ENCODE results near the gene CCDC82. TPM values are rescaled to one million over a fixed set of nuclear protein-coding genes. Genes with fewer than 3 reads are reported as not detected.

Gene CCDC82
- total and polyA plus RNA-seq, 9 donors: 16.3 to 35.2 (median 27.5) TPM

- Histone ChIP-seq H3K9me3 (replicated peaks; ENCODE audit: control insufficient read depth, low read depth, low read length) (peaks cover 4% of the 10 kb centered on the region), H3K27me3 (ENCODE audit: control insufficient read depth, insufficient read depth, low read length) (no peaks in the 10 kb centered on the region), H3K27ac (ENCODE audit: low read length) (no peak overlapping the region), H3K4me3 (ENCODE audit: low read length) (no peak overlapping the region), H3K4me1 (ENCODE audit: control insufficient read depth, insufficient read depth, low read length) (no peaks in the 10 kb centered on the region), H3K36me3 (ENCODE audit: control insufficient read depth, insufficient read depth, low read length) (peaks cover 7% of the 10 kb centered on the region)
- 100% methylated on average over 2 of the region's 2 CpGs for WGBS (ENCODE audit: insufficient coverage)
- DNase-seq: no peak
Observed at GRCh38 chr11:96367342-96367741, 22.4 kb downstream of the CCDC82 start.

GRCh38 chr11:96366024-96366423 lies 23.7 kb downstream of the CCDC82 start:
- Histone ChIP-seq H3K4me1 (ENCODE audit: control insufficient read depth, insufficient read depth, low read length) (no peaks in the 10 kb centered on the region), H3K27me3 (ENCODE audit: control insufficient read depth, insufficient read depth, low read length) (no peaks in the 10 kb centered on the region), H3K36me3 (ENCODE audit: control insufficient read depth, insufficient read depth, low read length) (peaks cover 7% of the 10 kb centered on the region), H3K27ac (ENCODE audit: low read length) (no peak overlapping the region), H3K4me3 (ENCODE audit: low read length) (no peak overlapping the region), H3K9me3 (replicated peaks; ENCODE audit: control insufficient read depth, low read depth, low read length) (peaks cover 4% of the 10 kb centered on the region)
- no peak for DNase-seq
- no CpG with 5 or more reads among the region's 1 CpG for WGBS (ENCODE audit: insufficient coverage)

GRCh38 chr11:96365493-96365892 lies 24.2 kb downstream of the CCDC82 start:
- no CpG with 5 or more reads among the region's 1 CpG for WGBS (ENCODE audit: insufficient coverage)
- peaks cover 7% of the 10 kb centered on the region for H3K36me3 ChIP-seq (ENCODE audit: control insufficient read depth, insufficient read depth, low read length)
- no peak overlapping the region for H3K27ac ChIP-seq (ENCODE audit: low read length)
- H3K9me3 ChIP-seq (replicated peaks; ENCODE audit: control insufficient read depth, low read depth, low read length): peaks cover 4% of the 10 kb centered on the region
- no peak for DNase-seq
- H3K4me1 ChIP-seq (ENCODE audit: control insufficient read depth, insufficient read depth, low read length): no peaks in the 10 kb centered on the region
- H3K27me3 ChIP-seq (ENCODE audit: control insufficient read depth, insufficient read depth, low read length): no peaks in the 10 kb centered on the region
- no peak overlapping the region for H3K4me3 ChIP-seq (ENCODE audit: low read length)

GRCh38 chr11:96361778-96362177 lies 27.9 kb downstream of the CCDC82 start:
- peaks cover 10% of the 10 kb centered on the region for H3K36me3 ChIP-seq (ENCODE audit: control insufficient read depth, insufficient read depth, low read length)
- WGBS (ENCODE audit: insufficient coverage): 100% methylated on average over 1 of the region's 2 CpGs
- H3K27ac ChIP-seq (ENCODE audit: low read length): no peak overlapping the region
- H3K9me3 ChIP-seq (replicated peaks; ENCODE audit: control insufficient read depth, low read depth, low read length): no peaks in the 10 kb centered on the region
- no peaks in the 10 kb centered on the region for H3K4me1 ChIP-seq (ENCODE audit: control insufficient read depth, insufficient read depth, low read length)
- no peaks in the 10 kb centered on the region for H3K27me3 ChIP-seq (ENCODE audit: control insufficient read depth, insufficient read depth, low read length)
- DNase-seq: no peak
- no peak overlapping the region for H3K4me3 ChIP-seq (ENCODE audit: low read length)

GRCh38 chr11:96358321-96358720 lies 31.4 kb downstream of the CCDC82 start:
- peaks cover 11% of the 10 kb centered on the region for H3K36me3 ChIP-seq (ENCODE audit: control insufficient read depth, insufficient read depth, low read length)

GRCh38 chr11:96357794-96358193 lies 31.9 kb downstream of the CCDC82 start:
- H3K36me3 ChIP-seq (ENCODE audit: control insufficient read depth, insufficient read depth, low read length): peaks cover 11% of the 10 kb centered on the region
- no peak overlapping the region for H3K4me3 ChIP-seq (ENCODE audit: low read length)
- 80% methylated on average over 1 of the region's 1 CpG for WGBS (ENCODE audit: insufficient coverage)
- H3K27ac ChIP-seq (ENCODE audit: low read length): no peak overlapping the region
- no peaks in the 10 kb centered on the region for H3K9me3 ChIP-seq (replicated peaks; ENCODE audit: control insufficient read depth, low read depth, low read length)
- DNase-seq: no peak
- no peaks in the 10 kb centered on the region for H3K27me3 ChIP-seq (ENCODE audit: control insufficient read depth, insufficient read depth, low read length)
- H3K4me1 ChIP-seq (ENCODE audit: control insufficient read depth, insufficient read depth, low read length): no peaks in the 10 kb centered on the region

More at GRCh38 chr11:96358321-96358720, 31.4 kb downstream of the CCDC82 start:
- WGBS (ENCODE audit: insufficient coverage): no CpG with 5 or more reads among the region's 3 CpGs
- Histone ChIP-seq H3K27me3 (ENCODE audit: control insufficient read depth, insufficient read depth, low read length) (no peaks in the 10 kb centered on the region), H3K9me3 (replicated peaks; ENCODE audit: control insufficient read depth, low read depth, low read length) (no peaks in the 10 kb centered on the region), H3K27ac (ENCODE audit: low read length) (no peak overlapping the region), H3K4me3 (ENCODE audit: low read length) (no peak overlapping the region), H3K4me1 (ENCODE audit: control insufficient read depth, insufficient read depth, low read length) (no peaks in the 10 kb centered on the region)
- no peak for DNase-seq

- Histone ChIP-seq H3K27me3 (ENCODE audit: control insufficient read depth, insufficient read depth, low read length) (no peaks in the 10 kb centered on the region), H3K4me1 (ENCODE audit: control insufficient read depth, insufficient read depth, low read length) (no peaks in the 10 kb centered on the region), H3K27ac (ENCODE audit: low read length) (no peak overlapping the region), H3K9me3 (replicated peaks; ENCODE audit: control insufficient read depth, low read depth, low read length) (no peaks in the 10 kb centered on the region), H3K4me3 (ENCODE audit: low read length) (no peak overlapping the region), H3K36me3 (ENCODE audit: control insufficient read depth, insufficient read depth, low read length) (peaks cover 9% of the 10 kb centered on the region)
- no peak for DNase-seq
- 78% methylated on average over 1 of the region's 4 CpGs for WGBS (ENCODE audit: insufficient coverage)
Observed at GRCh38 chr11:96356848-96357247, 32.9 kb downstream of the CCDC82 start.

GRCh38 chr11:96342961-96343711 lies 46.6 kb downstream of the CCDC82 start, which contains the start of gene MAML2:
TSS of gene MAML2 (minus strand) at chr11:96343195. CDS start at chr11:96341895, 1,300 bp downstream.
- no peaks in the 10 kb centered on the region for H3K9me3 ChIP-seq (replicated peaks; ENCODE audit: control insufficient read depth, low read depth, low read length)
- peak within 1 kb of the TSS; percentile 87 for H3K27ac ChIP-seq (ENCODE audit: low read length)
- peak; percentile 97 for DNase-seq
- H3K36me3 ChIP-seq (ENCODE audit: control insufficient read depth, insufficient read depth, low read length): peaks cover 2% of the 10 kb centered on the region
- H3K27me3 ChIP-seq (ENCODE audit: control insufficient read depth, insufficient read depth, low read length): no peaks in the 10 kb centered on the region
- 9% methylated on average over 13 of the region's 31 CpGs for WGBS (ENCODE audit: insufficient coverage)
- peak within 1 kb of the TSS; percentile 68 for H3K4me3 ChIP-seq (ENCODE audit: low read length)
- peaks cover 31% of the 10 kb centered on the region for H3K4me1 ChIP-seq (ENCODE audit: control insufficient read depth, insufficient read depth, low read length)

- 0% methylated on average over 7 of the region's 13 CpGs for WGBS (ENCODE audit: insufficient coverage)
Observed at GRCh38 chr11:96342014-96342960, 47.4 kb downstream of the CCDC82 start.

More at GRCh38 chr11:96342014-96342960, 47.4 kb downstream of the CCDC82 start:
- Histone ChIP-seq H3K4me3 (ENCODE audit: low read length) (peak overlapping the region; percentile 68), H3K9me3 (replicated peaks; ENCODE audit: control insufficient read depth, low read depth, low read length) (no peaks in the 10 kb centered on the region), H3K4me1 (ENCODE audit: control insufficient read depth, insufficient read depth, low read length) (peaks cover 31% of the 10 kb centered on the region), H3K36me3 (ENCODE audit: control insufficient read depth, insufficient read depth, low read length) (peaks cover 2% of the 10 kb centered on the region), H3K27ac (ENCODE audit: low read length) (peak overlapping the region; percentile 87), H3K27me3 (ENCODE audit: control insufficient read depth, insufficient read depth, low read length) (no peaks in the 10 kb centered on the region)
- DNase-seq: no peak

Measured in muscle of leg (tissue), 11 donors.